GM19468 (cell line): Measurements from ENCODE around the gene ABCG1.

Experiments used
- ATAC-seq: cut with Tn5 transposase; IDR thresholded peaks from one replicate; pipeline ENCODE4 v1.9.1; 2021; ENCODE audit warnings: mild to moderate bottlenecking, moderate library complexity, moderate number of reproducible peaks; ENCODE audit not compliant: unreplicated experiment; ENCODE audit errors: extremely low read depth

The ABCG1 gene

GRCh38 chr21:42191064-42191463 is 27.9 kb upstream of the ABCG1 start:
- no peak for ATAC-seq

DNA sequence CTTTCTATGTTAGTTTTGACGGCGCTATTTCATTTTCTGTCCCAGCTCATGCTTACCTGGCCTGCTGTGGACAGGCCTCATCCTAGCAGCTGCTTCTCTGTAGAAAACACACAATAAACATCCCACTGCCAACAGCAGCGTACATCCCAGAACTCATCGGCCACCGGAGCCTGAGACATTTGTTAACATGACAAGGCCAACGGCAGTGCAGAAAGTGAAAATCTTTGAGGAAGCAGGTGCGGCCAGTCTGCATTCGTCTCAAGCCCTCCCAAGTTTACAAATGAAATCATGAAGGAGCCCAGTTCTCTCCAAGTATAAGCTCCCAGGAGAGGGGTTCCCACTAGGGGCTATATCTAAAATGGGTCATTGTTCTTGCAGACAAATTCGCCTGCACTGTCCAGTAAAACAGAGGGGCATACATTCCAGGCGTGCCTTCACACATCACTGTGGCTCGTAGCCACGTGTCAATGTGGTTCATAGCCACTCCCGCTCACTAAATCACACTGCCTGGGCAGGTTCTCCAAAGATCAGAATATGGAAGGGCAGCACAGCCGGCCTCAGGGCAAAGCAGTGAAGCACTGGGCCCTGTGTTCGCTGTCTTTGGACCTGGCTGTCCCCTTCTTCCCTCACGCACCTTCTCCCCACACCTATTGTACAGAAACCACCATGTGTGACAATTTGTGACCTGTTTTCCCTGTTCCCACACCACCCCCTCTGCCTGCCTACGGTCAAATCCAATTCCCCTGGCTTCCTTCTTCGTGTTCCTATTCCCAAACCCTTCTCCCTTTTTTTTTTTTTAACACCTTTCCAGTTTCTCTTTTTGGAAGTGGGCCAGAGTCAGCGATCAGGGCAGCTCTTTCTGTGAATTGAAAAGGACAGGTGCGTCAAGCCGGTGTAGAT is 27.0 kb upstream of the ABCG1 start:
- no peak for ATAC-seq

DNA sequence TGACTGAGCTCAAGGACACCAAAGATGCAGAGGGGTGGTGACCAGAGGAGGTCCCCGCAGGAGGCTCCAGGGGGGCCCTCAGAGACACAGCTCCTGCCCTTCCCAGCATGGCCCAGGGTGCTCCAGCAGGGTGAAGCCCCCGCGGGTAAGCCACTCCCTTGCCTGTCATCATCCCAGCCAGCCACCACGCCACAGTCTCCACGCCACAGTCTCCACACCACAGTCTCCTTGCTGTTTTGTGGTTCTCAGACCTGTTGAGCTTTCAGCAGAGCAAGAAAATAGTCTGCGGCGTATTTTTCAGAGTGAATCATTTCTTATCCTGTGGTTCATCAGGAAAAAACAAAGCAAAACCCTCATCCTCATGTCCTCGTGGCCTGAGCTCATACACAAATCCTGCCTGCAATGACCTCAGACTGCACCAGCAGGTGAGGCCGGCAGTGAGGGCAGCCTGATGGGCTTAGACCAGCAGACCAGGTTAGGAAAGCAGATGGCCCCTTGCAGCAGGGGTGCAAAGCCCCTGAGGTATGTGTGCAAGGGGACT is 25.7 kb upstream of the ABCG1 start:
- ATAC-seq, result no peak

DNA sequence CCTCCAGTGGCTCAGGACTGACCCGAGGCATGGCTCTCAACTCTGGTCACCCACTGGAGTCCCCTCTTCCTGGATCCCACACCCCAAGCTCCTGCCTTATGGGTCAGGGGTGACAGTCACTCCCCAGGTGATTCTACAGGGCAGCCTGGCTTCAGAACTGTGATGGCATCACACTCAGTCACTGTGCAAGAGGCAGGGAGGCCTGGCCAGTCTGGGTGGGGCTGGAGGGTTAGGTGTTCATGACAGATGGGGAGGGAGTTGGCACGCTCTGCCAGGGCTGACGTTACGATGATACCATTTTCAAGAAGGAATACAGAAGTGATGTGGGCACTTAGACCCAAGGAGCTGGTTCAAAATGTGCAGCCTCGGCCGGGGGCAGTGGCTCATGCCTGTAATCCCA is 25.2 kb upstream of the ABCG1 start:
- ATAC-seq, result no peak

GRCh38 chr21:42194863-42195262 is 24.1 kb upstream of the ABCG1 start:
- ATAC-seq, result no peak

GRCh38 chr21:42195378-42196031 is 23.4 kb upstream of the ABCG1 start:
- ATAC-seq, result no peak

DNA sequence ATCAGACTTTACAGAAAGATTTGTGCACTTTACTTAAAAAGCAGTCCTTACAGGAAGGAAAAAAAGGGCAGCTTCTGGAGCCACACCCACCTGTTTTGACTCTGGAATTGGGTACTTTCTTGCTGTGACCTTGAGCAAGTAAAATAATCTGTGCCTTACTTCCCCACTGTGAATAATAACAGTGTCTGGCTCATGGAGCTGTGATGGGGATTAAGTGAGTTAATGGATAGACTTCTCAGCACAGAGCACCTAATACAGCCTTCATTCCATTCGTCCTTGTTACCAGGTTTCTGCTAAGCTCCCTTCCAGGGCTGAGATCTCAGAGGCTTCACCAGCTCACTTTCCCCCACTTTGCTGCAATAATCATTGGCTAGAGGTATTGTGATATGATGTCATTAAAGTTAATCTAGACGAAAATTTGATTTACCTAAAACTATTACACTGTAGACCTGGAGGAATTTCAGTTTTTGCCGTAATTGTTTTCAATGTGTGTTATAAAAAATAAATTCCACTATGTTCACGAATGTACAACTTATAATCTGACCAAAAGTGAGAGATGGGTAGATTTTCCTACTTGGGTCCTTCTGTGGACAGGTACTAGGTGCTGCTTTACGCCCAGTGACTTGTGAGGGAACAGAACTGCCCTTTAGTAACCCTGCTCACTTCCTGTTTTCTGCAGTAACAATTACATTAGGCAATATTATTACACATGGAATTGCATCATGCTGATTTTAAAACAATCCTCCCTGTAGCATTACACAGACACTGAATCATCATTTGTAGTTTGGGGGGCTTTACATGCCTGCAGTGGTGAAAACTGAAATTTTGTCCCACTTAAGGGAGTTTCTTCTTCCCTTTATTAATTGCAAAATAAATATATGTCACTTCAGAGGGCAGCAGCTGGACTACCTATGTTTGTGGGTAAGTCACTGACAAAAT is 19.7 kb upstream of the ABCG1 start:
- no peak for ATAC-seq

DNA sequence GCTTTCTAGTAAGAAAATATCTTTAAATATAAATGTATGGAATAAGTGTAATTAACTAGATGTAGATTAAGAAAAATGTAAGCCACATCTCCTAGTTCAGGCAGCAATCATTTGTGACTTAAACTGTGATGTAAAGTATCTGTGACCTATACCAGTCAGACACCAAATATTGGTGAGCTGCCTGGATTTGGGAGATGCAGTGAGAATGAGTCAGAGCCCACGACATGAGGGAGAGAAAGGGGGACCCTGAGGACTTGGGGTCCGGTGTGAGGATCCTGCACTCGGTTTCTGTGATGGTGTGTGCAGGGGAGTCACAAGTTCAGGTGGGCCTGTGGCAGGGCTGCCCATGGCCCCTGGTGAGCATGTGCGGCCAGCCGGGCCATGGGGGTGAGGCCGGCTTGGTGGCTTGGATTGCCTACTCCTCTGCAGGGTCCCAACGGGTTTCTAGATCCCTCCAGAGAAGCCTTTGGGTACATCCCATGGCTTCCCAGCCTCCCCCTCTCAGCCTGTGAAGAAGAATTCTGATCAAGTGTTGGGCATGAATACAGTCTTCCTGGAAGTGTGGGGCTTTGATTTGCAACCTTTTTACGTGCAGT is 19.0 kb upstream of the ABCG1 start:
- ATAC-seq, result no peak

DNA sequence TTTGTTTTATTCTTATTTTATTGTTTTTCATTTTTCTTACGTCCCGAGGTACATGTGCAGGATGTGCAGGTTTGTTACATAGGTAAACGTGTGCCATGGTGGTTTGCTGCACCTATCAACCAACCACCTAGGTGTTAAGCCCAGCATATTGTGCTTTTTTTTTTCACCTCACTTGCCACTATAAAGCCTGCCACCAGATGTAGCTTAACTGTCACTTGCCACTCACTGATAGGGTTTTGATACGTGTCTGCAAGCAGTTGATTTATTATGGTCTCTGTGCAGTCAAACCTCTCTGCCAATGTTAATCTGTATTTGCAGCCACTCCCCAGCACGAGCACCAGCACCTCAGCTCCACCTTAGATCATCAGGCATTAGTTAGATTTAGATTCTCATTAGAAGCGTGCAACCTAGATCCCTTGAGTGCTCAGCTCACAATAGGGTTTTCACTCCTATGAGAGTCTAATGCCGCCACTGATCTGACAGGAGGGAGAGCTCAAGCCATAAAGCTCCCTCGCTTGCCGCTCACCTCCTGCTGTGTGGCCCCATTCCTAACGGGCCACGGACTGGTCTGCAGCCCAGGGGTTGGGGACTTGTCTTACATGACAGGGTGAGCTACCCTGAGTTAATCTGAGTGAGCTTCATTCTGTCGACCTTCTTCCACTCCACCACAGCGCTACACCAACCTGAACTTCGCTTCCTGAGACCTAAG is 17.9 kb upstream of the ABCG1 start:
- ATAC-seq, result no peak

GRCh38 chr21:42201615-42202161 is 17.3 kb upstream of the ABCG1 start:
- ATAC-seq, result no peak

GRCh38 chr21:42202321-42202720 is 16.6 kb upstream of the ABCG1 start:
- ATAC-seq, result no peak

- no peak for ATAC-seq
Measured at GRCh38 chr21:42203321-42203720, 15.6 kb upstream of the ABCG1 start.

GRCh38 chr21:42203936-42204335 is 15.0 kb upstream of the ABCG1 start:
- no peak for ATAC-seq

DNA sequence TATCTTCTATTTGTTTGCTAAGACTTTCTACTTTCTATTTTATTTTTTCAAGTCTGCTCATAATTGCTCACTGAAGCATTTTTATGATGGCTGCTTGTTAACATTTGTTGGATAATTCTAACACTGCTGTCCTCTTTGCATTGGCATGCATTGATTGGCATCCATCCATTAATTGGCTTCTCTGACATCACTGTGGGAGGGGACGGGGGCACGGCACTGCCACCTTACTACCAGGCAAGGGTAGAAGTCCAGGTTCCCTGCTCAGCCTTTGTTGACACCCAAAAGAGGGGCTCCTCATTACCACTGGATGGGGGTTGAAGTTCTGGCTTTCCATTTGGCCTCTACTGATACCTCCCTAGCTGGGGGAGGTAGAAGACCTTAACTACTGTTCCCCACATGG is 11.5 kb upstream of the ABCG1 start:
- ATAC-seq, result no peak

GRCh38 chr21:42208036-42208435 is 10.9 kb upstream of the ABCG1 start:
- ATAC-seq, result no peak

GRCh38 chr21:42208801-42209490 is 10.0 kb upstream of the ABCG1 start:
- ATAC-seq, result no peak

- ATAC-seq, result no peak
Measured at GRCh38 chr21:42209801-42210479, 9.0 kb upstream of the ABCG1 start.

DNA sequence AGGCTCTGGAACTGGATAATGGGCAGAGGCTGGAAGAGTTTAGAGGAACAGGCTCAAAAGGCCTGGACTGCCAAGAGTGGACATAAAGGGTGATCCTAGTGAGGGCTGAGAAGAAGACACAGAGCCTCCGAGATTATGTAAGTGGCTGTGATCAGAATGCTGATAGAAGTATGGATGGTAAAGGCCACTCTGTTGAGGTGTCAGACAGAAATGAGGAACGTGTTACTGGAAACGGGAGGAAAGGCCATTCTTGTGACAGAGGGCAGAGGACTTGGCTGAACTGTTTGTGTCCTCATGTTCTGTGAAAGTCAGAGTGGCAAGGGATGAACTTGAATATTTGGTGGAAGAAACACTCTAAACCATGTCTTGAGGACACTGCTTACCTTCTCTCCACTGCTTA is 6.7 kb upstream of the ABCG1 start:
- ATAC-seq, result no peak
